Endothelial cell of umbilical vein (primary cell): Measurements from ENCODE around the gene ZNF407. TPM values are rescaled to one million over a fixed set of nuclear protein-coding genes. Genes with fewer than 3 reads are reported as not detected.

Experiments used
- BruUV-seq: library from RNA; stranded (reverse); fragments of 400-500 nt; replicated peaks from 2 replicates; lab custom pipeline; 2021; lab: Mats Ljungman, UMichigan
- CTCF ChIA-PET: fragments of 300-600, 350-600 bp; sonication (Branson Sonifier 250); formaldehyde crosslinking; loops from one replicate; lab custom pipeline; 2021; ENCODE audit warnings: antibody characterized with exemption, inconsistent platforms; lab: Charles Lee
- POLR2A ChIA-PET: fragments of 300-600, 350-600 bp; sonication (Branson Sonifier 250); formaldehyde crosslinking; loops from one replicate; lab custom pipeline; 2021; ENCODE audit warnings: antibody characterized with exemption, inconsistent platforms; lab: Charles Lee
- DNase-seq: peaks from one replicate; pipeline ENCODE4 v3.0.0-alpha.2; 2011; ENCODE audit warnings: low read depth, low spot score
- FAIRE-seq: peaks from 2 replicates; lab custom pipeline; 2011; peaks lifted over from hg19 to GRCh38; lab: Jason Lieb, UNC
- H2AFZ ChIP-seq: 2 replicates; pipeline ENCODE4 v1.6.0; 2012; ENCODE audit warnings: low read depth, low read length, control low read depth, inconsistent platforms
- H3K27ac ChIP-seq: 2 replicates; pipeline ENCODE4 v1.5.1; 2011; ENCODE audit warnings: low read depth, mild to moderate bottlenecking, control low read depth, low read length, moderate library complexity; ENCODE audit not compliant: insufficient read depth
- H3K27me3 ChIP-seq, 2 experiments: 2 replicates each; pipeline versions ENCODE4 v1.6.0 to v1.6.1; 2011; ENCODE audit warnings: low read length in 2 of 2, mixed read lengths in 1 of 2; ENCODE audit not compliant: control insufficient read depth in 2 of 2, insufficient read depth in 2 of 2
- H3K36me3 ChIP-seq, 2 experiments: 2 replicates in 1 of 2; 3 replicates in 1 of 2; pipeline ENCODE4 v1.5.1; 2011; ENCODE audit warnings: low read length in 2 of 2, mild to moderate bottlenecking in 1 of 2, moderate library complexity in 1 of 2; ENCODE audit not compliant: control insufficient read depth in 2 of 2, insufficient read depth in 2 of 2; ENCODE audit errors: extremely low read depth in 1 of 2
- H3K4me1 ChIP-seq: 3 replicates; pipeline ENCODE4 v1.5.1; 2011; ENCODE audit warnings: mild to moderate bottlenecking, low read length; ENCODE audit not compliant: control insufficient read depth, insufficient read depth; ENCODE audit errors: extremely low read depth
- H3K4me2 ChIP-seq: 2 replicates; pipeline ENCODE4 v1.6.1; 2011; ENCODE audit warnings: low read length, control low read depth, mixed read lengths; ENCODE audit not compliant: insufficient read depth
- H3K4me3 ChIP-seq, 3 experiments: fragments of 200-600 bp in 1 of 3; sonication (generic), shearing (Covaris generic) in 1 of 3; replicated peaks in 1 of 3; 2 replicates each; pipeline ENCODE4 v1.5.1; 2011 to 2016; ENCODE audit warnings: control low read depth in 3 of 3, low read length in 3 of 3, mild to moderate bottlenecking in 2 of 3, inconsistent platforms in 1 of 3, low read depth in 1 of 3, moderate library complexity in 1 of 3; ENCODE audit not compliant: insufficient read depth in 1 of 3
- H3K79me2 ChIP-seq: 2 replicates; pipeline ENCODE4 v1.6.0; 2012; ENCODE audit warnings: low read length, inconsistent platforms; ENCODE audit not compliant: control insufficient read depth, insufficient read depth
- H3K9ac ChIP-seq: replicated peaks from 2 replicates; pipeline ENCODE3; 2011; ENCODE audit warnings: low read length, control low read depth; ENCODE audit not compliant: insufficient read depth; ENCODE audit errors: extremely low read depth
- H3K9me1 ChIP-seq: replicated peaks from 3 replicates; pipeline ENCODE4 v1.6.0; 2011; ENCODE audit warnings: mild to moderate bottlenecking, low read length; ENCODE audit not compliant: control insufficient read depth, insufficient read depth; ENCODE audit errors: extremely low read depth
- H3K9me3 ChIP-seq: replicated peaks from 2 replicates; pipeline ENCODE4 v1.5.1; 2012; ENCODE audit warnings: low read length, inconsistent platforms; ENCODE audit not compliant: control insufficient read depth, insufficient read depth
- H4K20me1 ChIP-seq: replicated peaks from 2 replicates; pipeline ENCODE3; 2011; ENCODE audit warnings: mild to moderate bottlenecking, low read length; ENCODE audit not compliant: control insufficient read depth, insufficient read depth; ENCODE audit errors: extremely low read depth
- CTCF ChIP-seq, 2 donors: IDR thresholded peaks; 1 replicate in 1 of 2; 2 replicates in 1 of 2; pipeline ENCODE4 v1.5.1; 2011; ENCODE audit warnings: low read length in 2 of 2, mild to moderate bottlenecking in 2 of 2, moderate library complexity in 2 of 2, control low read depth in 1 of 2, inconsistent platforms in 1 of 2, low read depth in 1 of 2; ENCODE audit not compliant: insufficient read depth in 1 of 2; ENCODE audit errors: extremely low read depth in 1 of 2
- EZH2 ChIP-seq: IDR thresholded peaks from 2 replicates; pipeline ENCODE4 v1.6.1; 2012; ENCODE audit warnings: borderline replicate concordance, low read depth, mild to moderate bottlenecking, moderate library complexity, low read length, inconsistent platforms; ENCODE audit not compliant: severe bottlenecking
- FOS ChIP-seq: IDR thresholded peaks from 2 replicates; pipeline ENCODE4 v1.6.1; 2011; ENCODE audit warnings: mild to moderate bottlenecking, low read length, moderate library complexity, borderline replicate concordance; ENCODE audit not compliant: insufficient read depth
- GATA2 ChIP-seq: IDR thresholded peaks from 2 replicates; pipeline ENCODE4 v1.7.0; 2011; ENCODE audit warnings: low read depth, mild to moderate bottlenecking, moderate library complexity, mixed read lengths, low read length; ENCODE audit not compliant: insufficient read length, insufficient read depth
- JUN ChIP-seq: IDR thresholded peaks from 2 replicates; pipeline ENCODE4 v1.6.1; 2011; ENCODE audit warnings: borderline replicate concordance, low read depth; ENCODE audit not compliant: insufficient read length, insufficient read depth
- MAX ChIP-seq: IDR thresholded peaks from 2 replicates; pipeline ENCODE4 v1.6.1; 2011; ENCODE audit not compliant: insufficient read depth, insufficient read length
- MYC ChIP-seq: IDR thresholded peaks from one replicate; pipeline ENCODE4 v1.6.1; 2011; ENCODE audit warnings: mild to moderate bottlenecking, low read depth, low read length
- POLR2A ChIP-seq: IDR thresholded peaks from 2 replicates; pipeline ENCODE4 v1.6.1; 2012; ENCODE audit warnings: low read depth, mild to moderate bottlenecking, control low read depth, low read length
- POLR2AphosphoS5 ChIP-seq: IDR thresholded peaks from 2 replicates; pipeline ENCODE4 v1.6.1; 2012; ENCODE audit warnings: low read depth, mild to moderate bottlenecking, control low read depth, low read length, moderate library complexity; ENCODE audit not compliant: insufficient read depth
- dilution Hi-C: fragments of 300-500 bp; cut with MboI; formaldehyde crosslinking; loops from one replicate; pipeline ENCODE4 v1.15.0; 2019; ENCODE audit warnings: low sequenced_read_pairs; ENCODE audit not compliant: extremely low pct_ligation_motif_present
- intact Hi-C: fragments of 100-400 bp; cut with micrococcal nuclease; formaldehyde crosslinking; loops from one replicate; pipeline ENCODE4 v1.10.0; 2022
- polyA plus RNA-seq, 4 experiments: library from polyadenylated mRNA; depleted of rRNA in 3 of 4; stranded (reverse) in 3 of 4; unstranded in 1 of 4; fragments of >200 nt; gene quantifications; 2 replicates each; pipeline versions ENCODE4 v1.2.1 to v1.2.3, GENCODE V29; 2011 to 2012; ENCODE audit warnings: missing spikeins in 1 of 4
- total RNA-seq: library from RNA; stranded (reverse); gene quantifications from 2 replicates; pipeline ENCODE4 v1.2.3, GENCODE V29; 2021

Gene ZNF407
- total and polyA plus RNA-seq, 2 donors (not counting 3 experiments of a cell fraction or from before 2014, with no cell fraction given): 3.8 to 20.1 TPM

GRCh38 chr18:74942319-74942910, 344.7 kb downstream of the ZNF407 start:
- TF ChIP-seq POLR2AphosphoS5 (no peak), MAX (no peak), EZH2 (no peak), MYC (no peak), FOS (no peak), POLR2A (no peak), GATA2 (no peak), JUN (no peak), CTCF (IDR thresholded peaks at IDR 0.05; ENCODE audit: extremely low read depth in 1 of 2, insufficient read depth in 1 of 2, low read depth in 1 of 2, low read length in 2 of 2) (no peak)
- H3K9ac ChIP-seq: no peak overlapping the region
- no TSS peak for BruUV-seq
- no peaks in the 10 kb centered on the region for H3K9me1 ChIP-seq
- H3K27me3 ChIP-seq: no peaks in the 10 kb centered on the region
- H3K4me3 ChIP-seq: no peak overlapping the region
- dilution Hi-C loops (no loop called here), intact Hi-C loops (no loop called here)
- H4K20me1 ChIP-seq: no peaks in the 10 kb centered on the region
- H3K4me2 ChIP-seq: no peak overlapping the region
- H3K27ac ChIP-seq: no peak overlapping the region
- POLR2A ChIA-PET: no interaction called here
- FAIRE-seq (peak; percentile 59), DNase-seq (peak; percentile 10)
- CTCF ChIA-PET: interaction anchor here (1.6 kb wide), 1 partner anchor 18 kb away, joined by 4 read pairs; no protein-coding TSS in a partner anchor
- H3K9me3 ChIP-seq: no peaks in the 10 kb centered on the region
- H3K79me2 ChIP-seq: no peaks in the 10 kb centered on the region
- H2AFZ ChIP-seq: no peak overlapping the region
- no peaks in the 10 kb centered on the region for H3K36me3 ChIP-seq
- H3K4me1 ChIP-seq: no peaks in the 10 kb centered on the region
